GM21529 (cell line): Measurements from ENCODE around the gene VPS13A.
"Not testable (repeated sequence)": the region's sequence is repeated elsewhere in the genome, so short reads cannot be mapped to it uniquely, and the experiment has no call there.

Experiments used
- ATAC-seq: cut with Tn5 transposase; IDR thresholded peaks from one replicate; pipeline ENCODE4 v1.9.1; 2021; ENCODE audit not compliant: unreplicated experiment

Gene VPS13A

GRCh38 chr9:77421506-77422265 is 244.4 kb downstream of the VPS13A start:
- ATAC-seq = no peak

GRCh38 chr9:77422969-77423368 is 245.6 kb downstream of the VPS13A start:
- ATAC-seq = no peak

GRCh38 chr9:77423841-77424240 is 246.5 kb downstream of the VPS13A start:
- no peak for ATAC-seq

- ATAC-seq = no peak
Observed at GRCh38 chr9:77424993-77425392, 247.7 kb downstream of the VPS13A start.

- ATAC-seq = no peak
Observed at GRCh38 chr9:77426712-77427111, 249.4 kb downstream of the VPS13A start.

- no peak for ATAC-seq
Observed at GRCh38 chr9:77427256-77427927, 250.1 kb downstream of the VPS13A start.

- no peak for ATAC-seq
Observed at GRCh38 chr9:77429928-77430327, 252.6 kb downstream of the VPS13A start.

- no peak for ATAC-seq
Observed at GRCh38 chr9:77432053-77432452, 254.7 kb downstream of the VPS13A start.

- peak; percentile 89 for ATAC-seq
Observed at GRCh38 chr9:77433675-77434445, 256.5 kb downstream of the VPS13A start.

- ATAC-seq = no peak
Observed at GRCh38 chr9:77435277-77435676, 257.9 kb downstream of the VPS13A start.

- no peak for ATAC-seq
Observed at GRCh38 chr9:77435688-77436087, 258.4 kb downstream of the VPS13A start.

- ATAC-seq = no peak
Observed at GRCh38 chr9:77438653-77439052, 261.3 kb downstream of the VPS13A start.

- ATAC-seq = no peak
Observed at GRCh38 chr9:77440057-77440456, 262.7 kb downstream of the VPS13A start.

- ATAC-seq = not testable (repeated sequence)
Observed at GRCh38 chr9:77441124-77441523, 263.8 kb downstream of the VPS13A start.

- ATAC-seq = no peak
Observed at GRCh38 chr9:77442436-77442835, 265.1 kb downstream of the VPS13A start.

GRCh38 chr9:77447646-77448045 is 270.3 kb downstream of the VPS13A start:
- ATAC-seq = no peak

- no peak for ATAC-seq
Observed at GRCh38 chr9:77449240-77450084, 272.1 kb downstream of the VPS13A start.

GRCh38 chr9:77450085-77450475 is 272.7 kb downstream of the VPS13A start:
- ATAC-seq = no peak

GRCh38 chr9:77451507-77451906 is 274.2 kb downstream of the VPS13A start:
- no peak for ATAC-seq

GRCh38 chr9:77453825-77454647 is 276.7 kb downstream of the VPS13A start:
- no peak for ATAC-seq
